GM12874 (cell line): ENCODE measurements around the gene CYB561D2.

ENCODE experiments used
- TF ChIP-seq, protein P1 (sequence below): IDR thresholded peaks from 2 replicates; pipeline ENCODE4 v1.5.1; 2011; ENCODE audit warnings: low read depth, mild to moderate bottlenecking, control low read depth, low read length, moderate library complexity; ENCODE audit not compliant: insufficient read depth

CYB561D2 gene

DNA sequence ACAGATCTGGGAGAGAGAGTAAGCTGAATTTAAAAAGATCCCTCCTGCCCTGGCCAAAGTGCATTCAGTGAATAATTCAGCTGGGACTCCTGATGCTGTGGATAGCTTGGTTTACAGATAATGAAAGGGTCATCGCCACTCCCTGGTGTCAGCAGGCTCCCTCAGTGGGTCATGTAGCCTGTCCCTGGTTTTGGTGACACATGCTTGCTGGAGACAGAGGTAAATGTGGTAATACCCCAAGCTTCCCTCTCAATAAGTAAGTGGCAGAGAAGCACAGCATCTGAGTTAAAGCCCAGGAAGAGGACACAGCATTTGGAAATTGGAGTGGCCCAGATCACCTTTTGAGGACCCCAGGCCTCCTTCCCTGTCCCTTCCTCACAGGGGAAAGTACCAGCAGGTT, 6.8 kb downstream of the CYB561D2 start:
- TF ChIP-seq, protein P1, sequence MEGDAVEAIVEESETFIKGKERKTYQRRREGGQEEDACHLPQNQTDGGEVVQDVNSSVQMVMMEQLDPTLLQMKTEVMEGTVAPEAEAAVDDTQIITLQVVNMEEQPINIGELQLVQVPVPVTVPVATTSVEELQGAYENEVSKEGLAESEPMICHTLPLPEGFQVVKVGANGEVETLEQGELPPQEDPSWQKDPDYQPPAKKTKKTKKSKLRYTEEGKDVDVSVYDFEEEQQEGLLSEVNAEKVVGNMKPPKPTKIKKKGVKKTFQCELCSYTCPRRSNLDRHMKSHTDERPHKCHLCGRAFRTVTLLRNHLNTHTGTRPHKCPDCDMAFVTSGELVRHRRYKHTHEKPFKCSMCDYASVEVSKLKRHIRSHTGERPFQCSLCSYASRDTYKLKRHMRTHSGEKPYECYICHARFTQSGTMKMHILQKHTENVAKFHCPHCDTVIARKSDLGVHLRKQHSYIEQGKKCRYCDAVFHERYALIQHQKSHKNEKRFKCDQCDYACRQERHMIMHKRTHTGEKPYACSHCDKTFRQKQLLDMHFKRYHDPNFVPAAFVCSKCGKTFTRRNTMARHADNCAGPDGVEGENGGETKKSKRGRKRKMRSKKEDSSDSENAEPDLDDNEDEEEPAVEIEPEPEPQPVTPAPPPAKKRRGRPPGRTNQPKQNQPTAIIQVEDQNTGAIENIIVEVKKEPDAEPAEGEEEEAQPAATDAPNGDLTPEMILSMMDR, result no peak

DNA sequence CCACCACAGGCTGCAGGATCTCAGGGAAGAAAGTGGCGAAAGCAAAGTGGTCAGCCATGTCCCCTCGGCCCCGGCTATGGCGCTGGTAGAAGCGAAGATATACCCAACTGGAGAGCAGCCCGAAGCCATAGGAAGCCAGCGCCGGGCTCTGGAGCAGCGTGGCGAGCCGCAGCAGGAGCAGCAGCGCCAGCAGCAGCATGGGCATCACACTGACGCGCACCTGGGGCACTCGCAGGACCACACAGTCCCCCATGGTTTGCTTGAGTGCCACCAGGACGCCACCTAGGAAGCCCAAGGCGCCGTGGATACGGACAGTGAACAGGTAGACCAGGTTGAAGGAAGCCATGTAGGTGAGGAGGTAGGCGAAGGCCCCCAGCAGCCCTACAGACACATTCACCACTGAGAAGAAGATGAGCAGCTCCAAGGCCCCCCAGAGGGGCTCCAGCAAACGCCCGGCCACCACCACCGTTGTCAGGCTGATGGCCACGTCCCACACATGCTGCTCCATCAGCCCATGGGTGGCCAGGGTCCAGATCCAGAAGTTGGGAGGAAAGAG, 7.8 kb downstream of the CYB561D2 start:
- TF ChIP-seq, protein P1, result no peak

DNA sequence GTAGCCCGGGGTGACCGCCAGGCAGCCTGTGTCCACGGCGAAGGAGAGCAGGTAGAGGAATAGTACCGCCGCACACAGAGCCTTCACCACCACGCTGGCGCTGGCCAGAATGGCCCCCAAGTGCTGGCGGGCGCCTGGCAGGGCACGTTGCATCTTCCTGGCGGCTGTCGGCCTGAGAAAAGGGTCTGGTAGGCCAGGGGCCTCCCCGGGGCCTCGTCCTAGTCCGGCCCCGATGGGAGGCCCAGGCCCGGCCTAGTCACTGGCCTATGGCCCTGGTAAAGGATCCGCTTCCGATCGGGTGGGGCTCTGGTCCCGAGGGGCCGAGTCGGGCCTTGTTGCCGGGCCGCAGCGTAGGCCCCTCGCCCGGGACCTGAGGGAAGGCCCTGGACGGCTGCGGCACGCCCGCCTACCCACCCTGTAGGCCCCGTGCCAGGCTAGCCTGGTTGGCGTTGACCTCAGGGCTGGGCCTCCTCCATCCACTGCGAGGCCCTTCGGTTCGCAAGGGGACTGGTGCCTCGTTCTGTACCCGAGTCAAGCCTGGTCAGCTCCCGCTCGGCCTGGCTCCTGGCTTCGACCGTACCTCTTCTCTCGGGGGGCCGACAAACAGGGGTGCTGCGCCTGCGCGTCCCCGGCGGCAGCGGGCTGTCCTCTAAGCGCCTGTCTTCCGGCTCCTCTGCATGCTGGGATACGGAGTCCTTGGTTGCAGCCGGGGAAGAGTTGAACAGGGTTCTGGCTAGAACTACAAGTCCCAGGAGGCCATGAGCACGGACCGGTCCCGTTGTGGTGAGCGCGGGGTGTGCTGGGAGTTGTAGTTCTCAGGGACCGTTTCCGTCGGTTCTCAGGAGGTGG, 8.5 kb downstream of the CYB561D2 start, which contains the start of gene TMEM115:
Gene TMEM115 (minus strand): TSS at position 611 of the 849 bp plus-strand sequence. CDS start 458 bp downstream, at position 153.
- TF ChIP-seq, protein P1, result no peak

DNA sequence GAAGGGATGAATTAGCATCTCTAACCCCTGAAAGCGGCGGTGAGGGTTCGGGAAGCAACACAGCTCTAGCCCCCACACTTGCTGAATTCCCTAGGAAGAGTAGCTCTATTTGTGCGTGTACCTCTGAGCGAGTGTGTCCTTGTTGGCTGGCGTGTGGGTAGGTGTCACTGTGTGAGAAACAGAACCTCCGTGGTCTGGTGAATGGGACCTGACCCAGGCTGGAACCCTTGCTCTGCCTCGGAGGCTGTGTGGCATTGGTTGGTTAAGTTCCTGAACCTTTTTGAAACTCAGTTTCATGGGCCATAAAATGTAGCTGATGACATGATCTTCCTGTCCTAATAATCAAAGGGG, 9.1 kb downstream of the CYB561D2 start:
- TF ChIP-seq, protein P1, result no peak

DNA sequence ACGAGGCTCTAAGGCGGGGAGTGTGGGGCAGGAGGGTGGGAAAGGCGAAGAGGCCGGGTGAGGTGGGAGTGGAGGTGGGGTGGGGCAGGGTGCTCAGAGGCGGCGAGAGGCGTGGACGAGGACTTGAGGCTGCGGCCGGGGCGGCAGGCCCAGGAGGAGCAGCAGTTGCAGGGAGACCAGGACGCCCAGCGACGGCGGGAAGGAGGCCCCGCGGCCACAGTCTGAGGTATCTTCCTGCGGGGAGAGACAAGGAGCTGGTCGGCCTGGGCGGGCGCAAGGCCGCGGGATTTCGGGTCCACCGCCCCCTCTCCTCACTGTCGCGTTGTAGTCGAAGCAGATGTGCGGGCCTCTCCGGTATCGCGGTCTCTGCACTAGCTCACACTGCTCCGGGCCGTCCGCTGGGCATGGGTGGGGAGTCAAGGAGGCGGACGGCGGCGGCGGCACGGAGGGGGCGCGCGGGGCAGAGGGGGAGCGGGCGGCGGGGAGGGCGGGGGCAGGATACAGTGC, 14.0 kb downstream of the CYB561D2 start:
- TF ChIP-seq, protein P1, result no peak

DNA sequence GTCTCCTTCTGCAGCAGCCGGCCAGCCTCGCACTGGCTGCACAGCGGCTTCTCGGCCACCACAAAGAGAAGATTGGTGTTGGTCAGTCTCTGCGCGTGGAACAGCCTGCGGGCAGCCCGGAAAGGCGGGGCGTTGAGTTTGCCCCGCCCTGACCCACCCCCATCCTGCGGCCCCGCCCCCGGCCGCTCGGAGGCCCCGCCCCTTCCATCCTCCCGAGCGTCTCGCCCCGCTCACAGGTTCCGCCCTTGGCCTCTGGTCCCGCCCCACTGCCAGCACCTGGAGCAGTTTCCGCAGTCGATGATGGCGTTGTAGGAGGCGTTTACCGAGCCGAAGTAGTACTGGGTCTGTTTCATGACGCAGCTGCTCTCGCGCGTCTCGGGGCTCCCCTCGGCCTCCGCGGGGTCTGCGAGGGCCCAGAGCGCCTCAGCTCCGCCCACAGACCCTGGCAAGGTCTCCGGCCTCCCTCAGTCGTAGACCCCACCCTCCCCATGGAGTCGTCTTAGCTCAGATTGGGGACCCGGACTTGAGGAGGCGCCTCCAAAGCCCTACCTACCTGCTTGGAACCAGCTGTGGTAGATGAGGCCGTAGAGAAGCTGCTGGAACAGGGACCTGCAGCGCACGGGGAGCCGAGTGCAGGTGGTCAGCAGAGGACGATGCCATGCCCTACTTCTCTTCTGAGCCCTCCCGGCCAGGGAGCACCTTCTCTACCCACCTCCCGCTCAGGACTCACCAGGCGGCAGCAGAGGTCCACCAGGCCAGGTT, 14.6 kb downstream of the CYB561D2 start:
- TF ChIP-seq, protein P1, result no peak

DNA sequence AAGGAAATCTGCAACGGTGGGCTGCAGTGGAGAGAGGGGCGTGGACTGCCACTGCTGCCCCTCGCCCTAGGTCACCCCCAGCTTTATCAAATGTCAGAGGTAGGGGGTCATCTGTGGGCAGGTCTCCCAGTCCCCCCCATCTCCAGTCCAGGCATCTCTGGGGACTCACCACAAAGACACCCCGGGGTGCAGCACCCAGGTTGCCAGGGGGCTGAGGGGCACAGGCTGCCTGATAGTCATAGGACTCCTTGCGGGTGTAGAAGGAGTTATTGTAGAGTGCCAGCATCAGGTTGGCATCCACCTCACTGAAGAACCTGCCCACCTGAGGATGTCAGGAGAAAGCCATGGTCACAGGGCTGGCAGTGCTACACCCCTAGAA, 15.2 kb downstream of the CYB561D2 start:
- TF ChIP-seq, protein P1, result no peak
